Suprapubic skin (tissue), 4 donors: ENCODE results near the gene C20orf204.
A peak's percentile ranks its signal among the peaks of the same experiment; 100 is the strongest.

Experiments
- POLR2A ChIP-seq, 2 donors: fragments of 450-650 bp; IDR thresholded peaks; one replicate each; pipeline ENCODE4 v1.6.1; 2017; ENCODE audit warnings: antibody characterized with exemption in 2 of 2, mild to moderate bottlenecking in 2 of 2, moderate library complexity in 2 of 2
- POLR2AphosphoS5 ChIP-seq, 3 donors: sonication (generic); formaldehyde crosslinking; IDR thresholded peaks; one replicate each; pipeline ENCODE4 v1.6.1; 2017; ENCODE audit warnings: antibody characterized with exemption in 3 of 3
- TF ChIP-seq, protein P1 (sequence below), 2 donors: fragments of 200-600 bp in 1 of 2; fragments of 450-650 bp in 1 of 2; sonication (generic) in 1 of 2; IDR thresholded peaks; one replicate each; pipeline ENCODE4 v1.5.1; 2016 to 2019; ENCODE audit warnings: antibody characterized with exemption in 2 of 2, mild to moderate bottlenecking in 1 of 2, moderate library complexity in 1 of 2

DNA sequence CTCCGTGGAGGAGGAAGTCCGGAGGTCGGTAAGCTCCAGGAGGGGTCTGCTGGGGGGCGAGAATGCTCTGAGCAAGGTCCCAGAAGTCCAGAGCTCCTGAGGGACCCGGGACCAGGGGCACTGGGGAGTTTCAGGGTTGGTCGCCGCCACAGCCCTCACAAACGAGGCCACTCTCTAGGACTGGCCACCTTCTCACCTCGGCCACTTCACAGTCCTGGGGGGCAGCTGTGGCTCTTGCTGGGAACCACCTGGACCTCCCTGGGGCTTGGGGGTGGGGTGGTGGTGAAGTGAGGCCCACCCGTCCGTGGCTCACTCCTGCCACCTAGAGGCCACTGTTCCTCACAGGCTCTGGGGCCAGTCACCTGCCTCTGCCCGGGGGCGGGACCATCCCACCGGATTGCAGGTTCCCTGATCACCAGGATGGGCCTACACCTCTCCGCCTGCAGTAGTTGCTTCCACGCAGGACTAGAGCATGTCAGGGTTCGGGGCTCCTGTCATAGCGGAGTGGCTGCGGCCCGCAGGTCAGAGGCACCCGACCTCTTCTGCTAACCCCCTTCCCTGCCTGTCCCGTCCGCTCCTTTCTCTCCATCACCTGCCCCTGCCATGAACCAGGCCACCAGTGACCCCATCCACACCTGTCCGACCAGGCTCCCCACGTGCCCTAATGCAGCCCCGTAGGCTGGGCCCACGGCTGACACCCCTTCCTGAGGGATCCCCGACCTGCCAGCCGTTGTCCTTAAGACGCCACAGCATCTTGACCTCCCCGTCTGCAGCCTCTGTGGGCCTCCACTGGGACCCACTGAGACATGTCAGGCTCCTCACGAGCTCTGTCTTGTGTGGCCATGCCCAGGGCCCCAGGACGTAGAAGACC, 21.9 kb downstream of the C20orf204 start:
- TF ChIP-seq, protein P1, sequence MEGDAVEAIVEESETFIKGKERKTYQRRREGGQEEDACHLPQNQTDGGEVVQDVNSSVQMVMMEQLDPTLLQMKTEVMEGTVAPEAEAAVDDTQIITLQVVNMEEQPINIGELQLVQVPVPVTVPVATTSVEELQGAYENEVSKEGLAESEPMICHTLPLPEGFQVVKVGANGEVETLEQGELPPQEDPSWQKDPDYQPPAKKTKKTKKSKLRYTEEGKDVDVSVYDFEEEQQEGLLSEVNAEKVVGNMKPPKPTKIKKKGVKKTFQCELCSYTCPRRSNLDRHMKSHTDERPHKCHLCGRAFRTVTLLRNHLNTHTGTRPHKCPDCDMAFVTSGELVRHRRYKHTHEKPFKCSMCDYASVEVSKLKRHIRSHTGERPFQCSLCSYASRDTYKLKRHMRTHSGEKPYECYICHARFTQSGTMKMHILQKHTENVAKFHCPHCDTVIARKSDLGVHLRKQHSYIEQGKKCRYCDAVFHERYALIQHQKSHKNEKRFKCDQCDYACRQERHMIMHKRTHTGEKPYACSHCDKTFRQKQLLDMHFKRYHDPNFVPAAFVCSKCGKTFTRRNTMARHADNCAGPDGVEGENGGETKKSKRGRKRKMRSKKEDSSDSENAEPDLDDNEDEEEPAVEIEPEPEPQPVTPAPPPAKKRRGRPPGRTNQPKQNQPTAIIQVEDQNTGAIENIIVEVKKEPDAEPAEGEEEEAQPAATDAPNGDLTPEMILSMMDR (IDR thresholded peaks at IDR 0.05): peak; percentile 46 to 86
- TF ChIP-seq POLR2A (IDR thresholded peaks at IDR 0.05) (no peak), POLR2AphosphoS5 (IDR thresholded peaks at IDR 0.05) (no peak)
